T follicular helper cell (primary cell): ENCODE measurements around the gene INTS11.
A peak's percentile ranks its signal among the peaks of the same experiment; 100 is the strongest.

Experiments used
- DNase-seq: peaks from one replicate; pipeline ENCODE4 v3.0.0-alpha.2; 2020; ENCODE audit warnings: low read depth

The INTS11 gene

GRCh38 chr1:1357871-1358432, 33.5 kb upstream of the INTS11 start:
- DNase-seq: no peak

- no peak for DNase-seq
Measured at GRCh38 chr1:1356796-1357401, 32.4 kb upstream of the INTS11 start.

GRCh38 chr1:1356166-1356795, 31.8 kb upstream of the INTS11 start:
- DNase-seq: no peak

- no peak for DNase-seq
Measured at GRCh38 chr1:1355416-1355815, 31.0 kb upstream of the INTS11 start.

GRCh38 chr1:1354271-1355247, 30.1 kb upstream of the INTS11 start:
- no peak for DNase-seq

- DNase-seq: no peak
Measured at GRCh38 chr1:1353389-1354151, 29.1 kb upstream of the INTS11 start.

- DNase-seq: no peak
Measured at GRCh38 chr1:1352786-1353388, 28.4 kb upstream of the INTS11 start.

GRCh38 chr1:1351511-1352427, 27.3 kb upstream of the INTS11 start:
- no peak for DNase-seq

- peak; percentile 61 for DNase-seq
Measured at GRCh38 chr1:1349256-1350012, 25.0 kb upstream of the INTS11 start, which contains the start of gene DVL1. Gene DVL1 (minus strand): TSS chr1:1349418. CDS start chr1:1349065, 353 bp downstream.

- DNase-seq: no peak
Measured at GRCh38 chr1:1348420-1349255, 24.2 kb upstream of the INTS11 start.

- DNase-seq: no peak
Measured at GRCh38 chr1:1347663-1348419, 23.4 kb upstream of the INTS11 start.

GRCh38 chr1:1347026-1347595, 22.7 kb upstream of the INTS11 start:
- no peak for DNase-seq

- no peak for DNase-seq
Measured at GRCh38 chr1:1346501-1346890, 22.0 kb upstream of the INTS11 start.

- no peak for DNase-seq
Measured at GRCh38 chr1:1345860-1346500, 21.5 kb upstream of the INTS11 start.

- DNase-seq: no peak
Measured at GRCh38 chr1:1345384-1345783, 20.9 kb upstream of the INTS11 start.

- DNase-seq: no peak
Measured at GRCh38 chr1:1344655-1345361, 20.3 kb upstream of the INTS11 start.
